HCT116 (cell line): ENCODE data around the gene PATL2. TPM values are rescaled to one million over a fixed set of nuclear protein-coding genes. Genes with fewer than 3 reads are reported as not detected.
"Not testable (repeated sequence)": the region's sequence is repeated elsewhere in the genome, so short reads cannot be mapped to it uniquely, and the experiment has no call there.

ENCODE experiments used
- ATAC-seq: fragments of 200-7000 bp; cut with Tn5 transposase; 2 replicates; pipeline ENCODE4 v1.9.1; 2020; ENCODE audit warnings: mild to moderate bottlenecking, moderate library complexity
- BruUV-seq: library from RNA; stranded (reverse); fragments of 400-500 nt; replicated peaks from 2 replicates; lab custom pipeline; 2021; lab: Mats Ljungman, UMichigan
- CTCF ChIA-PET: fragments of 300-600 bp; sonication (Branson Sonifier 250); formaldehyde crosslinking; loops from one replicate; lab custom pipeline; 2021; ENCODE audit warnings: antibody characterized with exemption; lab: Charles Lee
- POLR2A ChIA-PET: fragments of 300-600, 350-600 bp; sonication (Branson Sonifier 250); formaldehyde crosslinking; loops from one replicate; lab custom pipeline; 2021; ENCODE audit warnings: antibody characterized with exemption; lab: Charles Lee
- RAD21 ChIA-PET, 2 experiments: fragments of 300-600 bp; sonication (Branson Sonifier 250); formaldehyde crosslinking; loops; one replicate each; lab custom pipeline; 2023; ENCODE audit warnings: low total read pairs in 2 of 2; ENCODE audit not compliant: uncharacterized antibody in 2 of 2, unreplicated experiment in 2 of 2, low non-redundant PET in 1 of 2; lab: Charles Lee
- DNase-seq: peaks from one replicate; pipeline ENCODE4 v3.0.0-alpha.2; 2010; ENCODE audit warnings: low read depth, low spot score
- H2AFZ ChIP-seq: fragments of 200-600 bp; shearing (Covaris generic), sonication (generic); 2 replicates; pipeline ENCODE4 v1.6.1; 2017; ENCODE audit warnings: low read depth, mixed run types, mixed read lengths, antibody characterized with exemption, low read length; ENCODE audit not compliant: poor library complexity, severe bottlenecking
- H3K27ac ChIP-seq: 2 replicates; pipeline ENCODE4 v1.5.1; 2012; ENCODE audit warnings: low read depth, low read length
- H3K27me3 ChIP-seq: fragments of 200-600 bp; sonication (generic); 2 replicates; pipeline ENCODE4 v1.6.1; 2016; ENCODE audit warnings: mixed run types, low read length, mixed read lengths; ENCODE audit not compliant: insufficient read depth
- H3K36me3 ChIP-seq, 2 experiments: fragments of 200-500 bp in 1 of 2; fragments of 200-600 bp in 1 of 2; sonication (Bioruptor generic) in 1 of 2; sonication (generic) in 1 of 2; 2 replicates each; pipeline versions ENCODE4 v1.5.1 to v1.6.1; 2014 to 2016; ENCODE audit warnings: low read length in 2 of 2, inconsistent platforms in 1 of 2, mixed read lengths in 1 of 2, mixed run types in 1 of 2; ENCODE audit not compliant: insufficient read depth in 2 of 2, control insufficient read depth in 1 of 2
- H3K4me1 ChIP-seq, 2 experiments: fragments of 200-600 bp in 1 of 2; sonication (generic) in 1 of 2; 2 replicates each; pipeline versions ENCODE4 v1.5.1 to v1.6.1; 2012 to 2017; ENCODE audit warnings: low read length in 2 of 2, inconsistent platforms in 1 of 2, mild to moderate bottlenecking in 1 of 2, mixed read lengths in 1 of 2, mixed run types in 1 of 2, moderate library complexity in 1 of 2; ENCODE audit not compliant: insufficient read depth in 2 of 2, control insufficient read depth in 1 of 2
- H3K4me2 ChIP-seq: fragments of 200-600 bp; sonication (generic); 2 replicates; pipeline ENCODE4 v1.6.1; 2017; ENCODE audit warnings: mixed run types, low read length, mixed read lengths
- H3K4me3 ChIP-seq, 2 experiments: fragments of 200-600 bp in 1 of 2; sonication (generic) in 1 of 2; replicated peaks in 1 of 2; 2 replicates each; pipeline ENCODE4 v1.5.1; 2011 to 2016; ENCODE audit warnings: low read length in 2 of 2, control low read depth in 1 of 2, low read depth in 1 of 2, mild to moderate bottlenecking in 1 of 2, mixed read lengths in 1 of 2, mixed run types in 1 of 2
- H3K79me2 ChIP-seq: fragments of 200-600 bp; sonication (generic); 2 replicates; pipeline ENCODE4 v1.6.1; 2017; ENCODE audit warnings: mild to moderate bottlenecking, mixed run types, low read length, moderate library complexity, mixed read lengths; ENCODE audit not compliant: insufficient read depth
- H3K9ac ChIP-seq: fragments of 200-600 bp; sonication (generic); 2 replicates; pipeline ENCODE4 v1.6.1; 2016; ENCODE audit warnings: low read length, mixed read lengths
- H3K9me2 ChIP-seq: fragments of 200-600 bp; sonication (generic), shearing (Covaris generic); 2 replicates; pipeline ENCODE4 v1.6.1; 2017; ENCODE audit warnings: mixed run types, mild to moderate bottlenecking, moderate library complexity; ENCODE audit not compliant: insufficient read depth
- H3K9me3 ChIP-seq, 2 experiments: fragments of 200-500 bp in 1 of 2; fragments of 200-600 bp in 1 of 2; sonication (Bioruptor generic) in 1 of 2; sonication (generic) in 1 of 2; 2 replicates each; pipeline ENCODE4 v1.6.1; 2014 to 2017; ENCODE audit warnings: low read length in 2 of 2, mixed read lengths in 2 of 2, inconsistent platforms in 1 of 2, low read depth in 1 of 2, mild to moderate bottlenecking in 1 of 2, mixed run types in 1 of 2, moderate library complexity in 1 of 2; ENCODE audit not compliant: control insufficient read depth in 1 of 2, insufficient read depth in 1 of 2
- H4K20me1 ChIP-seq: fragments of 200-600 bp; sonication (generic), shearing (Covaris generic); 2 replicates; pipeline ENCODE4 v1.6.1; 2017; ENCODE audit warnings: mixed run types, mild to moderate bottlenecking, moderate library complexity; ENCODE audit not compliant: insufficient read depth
- CEBPB ChIP-seq: IDR thresholded peaks from 2 replicates; pipeline ENCODE4 v1.6.1; 2012; ENCODE audit warnings: low read depth
- EZH2 ChIP-seq: fragments of 200-600 bp; sonication (generic); IDR thresholded peaks from 2 replicates; pipeline ENCODE4 v1.6.1; 2017; ENCODE audit warnings: antibody characterized with exemption, mixed run types
- SIN3A ChIP-seq: IDR thresholded peaks from 2 replicates; pipeline ENCODE4 v1.6.1; 2012; ENCODE audit warnings: low read depth
- YY1 ChIP-seq: IDR thresholded peaks from 2 replicates; pipeline ENCODE4 v1.6.1; 2011; ENCODE audit warnings: low read length, low read depth, moderate library complexity, mild to moderate bottlenecking; ENCODE audit not compliant: insufficient replicate concordance; ENCODE audit errors: extremely low read depth
- ZNF274 ChIP-seq: fragments of 200-500 bp; sonication (Bioruptor generic); IDR thresholded peaks from 2 replicates; pipeline ENCODE4 v1.6.1; 2014; ENCODE audit warnings: mild to moderate bottlenecking, low read depth, low read length, inconsistent platforms
- intact Hi-C: fragments of 100-400 bp; cut with micrococcal nuclease; formaldehyde crosslinking; loops from 2 replicates; pipeline ENCODE4 v1.10.0; 2022
- total RNA-seq: library from RNA; stranded (reverse); gene quantifications from one replicate; pipeline ENCODE4 v1.2.1, GENCODE V29; 2021; ENCODE audit not compliant: unreplicated experiment
- TF ChIP-seq, protein P1 (sequence below): IDR thresholded peaks from 2 replicates; pipeline ENCODE4 v1.6.1; 2012

PATL2 gene
- total RNA-seq, 1 experiment from 2014 or later = 1.2 TPM

- ATAC-seq = no peak
- POLR2A ChIA-PET = interaction anchor here (0.9 to 1.3 kb wide), 2 partner anchors 20 to 43 kb away, joined by 4 to 8 read pairs; partner anchors contain the start of gene SPG11
- no peak overlapping the region for H3K9ac ChIP-seq
Measured at GRCh38 chr15:44706401-44706800, 4.7 kb downstream of the PATL2 start.

GRCh38 chr15:44705986-44706385, 5.1 kb downstream of the PATL2 start:
- H2AFZ ChIP-seq = no peak overlapping the region
- CTCF ChIA-PET = interaction anchor here (3.0 kb wide), 1 partner anchor 43 kb away, joined by 8 read pairs; the partner anchor contains the start of gene SPG11

More at GRCh38 chr15:44706401-44706800, 4.7 kb downstream of the PATL2 start:
- Histone ChIP-seq H3K4me1 (peaks cover 3 to 19% of the 10 kb centered on the region in 2 experiments; a peak in 2 of 4 replicates), H4K20me1 (no peaks in the 10 kb centered on the region), H3K36me3 (no peaks in the 10 kb centered on the region), H2AFZ (no peak overlapping the region), H3K27me3 (no peaks in the 10 kb centered on the region), H3K9me2 (no peaks in the 10 kb centered on the region), H3K4me3 (no peak overlapping the region), H3K27ac (no peak overlapping the region), H3K4me2 (no peak overlapping the region), H3K79me2 (peaks cover under 1% of the 10 kb centered on the region; the same call in 1 of the 2 replicates), H3K9me3 (no peaks in the 10 kb centered on the region)
- BruUV-seq = no TSS peak
- RAD21 ChIA-PET = no interaction called here
- CTCF ChIA-PET = interaction anchor here (3.0 kb wide), 1 partner anchor 43 kb away, joined by 8 read pairs; the partner anchor contains the start of gene SPG11
- intact Hi-C loops = no loop called here
- DNase-seq = no peak
- TF ChIP-seq CEBPB (no peak), ZNF274 (no peak), SIN3A (no peak)
- TF ChIP-seq, protein P1, sequence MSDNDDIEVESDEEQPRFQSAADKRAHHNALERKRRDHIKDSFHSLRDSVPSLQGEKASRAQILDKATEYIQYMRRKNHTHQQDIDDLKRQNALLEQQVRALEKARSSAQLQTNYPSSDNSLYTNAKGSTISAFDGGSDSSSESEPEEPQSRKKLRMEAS = no peak

DNA sequence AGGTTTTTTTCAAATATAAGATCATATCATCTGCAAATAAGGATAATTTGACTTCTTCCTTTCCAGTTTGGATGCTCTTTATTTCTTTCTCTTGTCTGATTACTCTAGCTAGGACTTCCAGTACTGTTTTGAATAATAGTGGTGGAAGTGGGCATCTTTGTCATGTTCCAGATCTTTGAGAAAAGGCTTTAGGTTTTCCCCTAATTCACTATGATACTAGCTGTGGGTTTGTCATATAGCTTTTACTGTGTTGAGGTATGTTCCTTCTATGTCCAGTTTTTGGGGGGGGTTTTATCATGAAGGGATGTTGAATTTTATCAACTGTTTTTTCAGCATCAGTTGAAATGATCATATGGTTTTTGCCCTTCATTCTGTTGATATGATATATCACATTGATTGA, 10.4 kb downstream of the PATL2 start:
- H3K4me2 ChIP-seq, RAD21 ChIA-PET, POLR2A ChIA-PET, H3K9me2 ChIP-seq, H3K4me3 ChIP-seq, DNase-seq, BruUV-seq, H3K9me3 ChIP-seq, H3K27me3 ChIP-seq, H3K79me2 ChIP-seq, H3K36me3 ChIP-seq, H2AFZ ChIP-seq, ATAC-seq, intact Hi-C loops, CTCF ChIA-PET, H3K4me1 ChIP-seq, H3K27ac ChIP-seq, H3K9ac ChIP-seq, H4K20me1 ChIP-seq: not testable (repeated sequence)

More at GRCh38 chr15:44705986-44706385, 5.1 kb downstream of the PATL2 start:
- H3K9me2 ChIP-seq = no peaks in the 10 kb centered on the region
- H3K9me3 ChIP-seq = no peaks in the 10 kb centered on the region
- no TSS peak for BruUV-seq
- no peaks in the 10 kb centered on the region for H3K79me2 ChIP-seq
- ATAC-seq (no peak), DNase-seq (no peak)
- intact Hi-C loops = no loop called here
- H4K20me1 ChIP-seq = no peaks in the 10 kb centered on the region
- H3K27me3 ChIP-seq = no peaks in the 10 kb centered on the region
- ChIA-PET RAD21 (no interaction called here), POLR2A (interaction anchor here (0.9 kb wide), 1 partner anchor 43 kb away, joined by 4 read pairs; the partner anchor contains the start of gene SPG11)
- no peak overlapping the region for H3K4me3 ChIP-seq
- peaks cover 3 to 19% of the 10 kb centered on the region in 2 experiments; a peak in 2 of 4 replicates for H3K4me1 ChIP-seq
- H3K36me3 ChIP-seq = no peaks in the 10 kb centered on the region
- no peak overlapping the region for H3K4me2 ChIP-seq
- H3K27ac ChIP-seq = no peak overlapping the region
- TF ChIP-seq EZH2 (no peak), YY1 (no peak)
- H3K9ac ChIP-seq = no peak overlapping the region
